Measurements from ENCODE around the gene CRMP1. TPM values are rescaled to one million over a fixed set of nuclear protein-coding genes. Genes with fewer than 3 reads are reported as not detected.

CRMP1 gene
- 0.49 TPM for total RNA-seq

GRCh38 chr4:5893004-5893580 lies at the start of gene CRMP1:
CRMP1 (minus strand) TSS chr4:5893086; CDS start chr4:5892969, 117 bp downstream.
- intact Hi-C loops (cut with DNase I): no loop called here
- ATAC-seq (no peak), DNase-seq (ENCODE audit: low spot score) (no peak)

- DNase-seq (ENCODE audit: low spot score): no peak
- intact Hi-C loops (cut with DNase I): no loop called here
- ATAC-seq: no peak
Measured at GRCh38 chr4:5941601-5942000, 48.7 kb upstream of the CRMP1 start.

GRCh38 chr4:5940470-5941203 lies 47.8 kb upstream of the CRMP1 start:
- DNase-seq (ENCODE audit: low spot score): no peak
- intact Hi-C loops (cut with DNase I): no loop called here
- ATAC-seq: no peak

GRCh38 chr4:5933996-5934831 lies 41.3 kb upstream of the CRMP1 start:
- no peak for ATAC-seq
- no peak for DNase-seq (ENCODE audit: low spot score)
- intact Hi-C loops (cut with DNase I): no loop called here

GRCh38 chr4:5933116-5933515 lies 40.2 kb upstream of the CRMP1 start:
- no peak for DNase-seq (ENCODE audit: low spot score)
- ATAC-seq: no peak
- intact Hi-C loops (cut with DNase I): no loop called here

- DNase-seq (ENCODE audit: low spot score): no peak
- ATAC-seq: no peak
- intact Hi-C loops (cut with DNase I): no loop called here
Measured at GRCh38 chr4:5932035-5932568, 39.2 kb upstream of the CRMP1 start.

- DNase-seq (ENCODE audit: low spot score) (no peak), ATAC-seq (no peak)
- intact Hi-C loops (cut with DNase I): no loop called here
Measured at GRCh38 chr4:5931526-5931925, 38.6 kb upstream of the CRMP1 start.

- intact Hi-C loops (cut with DNase I): no loop called here
- no peak for ATAC-seq
- DNase-seq (ENCODE audit: low spot score): no peak
Measured at GRCh38 chr4:5930876-5931275, 38.0 kb upstream of the CRMP1 start.

GRCh38 chr4:5930456-5930855 lies 37.6 kb upstream of the CRMP1 start:
- ATAC-seq (no peak), DNase-seq (ENCODE audit: low spot score) (no peak)
- intact Hi-C loops (cut with DNase I): no loop called here

- ATAC-seq (no peak), DNase-seq (ENCODE audit: low spot score) (no peak)
- intact Hi-C loops (cut with DNase I): no loop called here
Measured at GRCh38 chr4:5928844-5929420, 36.0 kb upstream of the CRMP1 start.

- intact Hi-C loops (cut with DNase I): no loop called here
- ATAC-seq (no peak), DNase-seq (ENCODE audit: low spot score) (no peak)
Measured at GRCh38 chr4:5928274-5928673, 35.4 kb upstream of the CRMP1 start.

- intact Hi-C loops (cut with DNase I): no loop called here
- DNase-seq (ENCODE audit: low spot score): no peak
- ATAC-seq: no peak
Measured at GRCh38 chr4:5927747-5928146, 34.9 kb upstream of the CRMP1 start.

- no peak for ATAC-seq
- DNase-seq (ENCODE audit: low spot score): no peak
- intact Hi-C loops (cut with DNase I): no loop called here
Measured at GRCh38 chr4:5927116-5927515, 34.2 kb upstream of the CRMP1 start.

- DNase-seq (ENCODE audit: low spot score) (no peak), ATAC-seq (no peak)
- intact Hi-C loops (cut with DNase I): no loop called here
Measured at GRCh38 chr4:5926598-5926997, 33.7 kb upstream of the CRMP1 start.

GRCh38 chr4:5925419-5926200 lies 32.7 kb upstream of the CRMP1 start:
- DNase-seq (ENCODE audit: low spot score) (no peak), ATAC-seq (no peak)
- intact Hi-C loops (cut with DNase I): no loop called here

- no peak for DNase-seq (ENCODE audit: low spot score)
- no peak for ATAC-seq
- intact Hi-C loops (cut with DNase I): no loop called here
Measured at GRCh38 chr4:5924461-5925125, 31.7 kb upstream of the CRMP1 start.

GRCh38 chr4:5923376-5923775 lies 30.5 kb upstream of the CRMP1 start:
- DNase-seq (ENCODE audit: low spot score) (no peak), ATAC-seq (no peak)
- intact Hi-C loops (cut with DNase I): no loop called here

- intact Hi-C loops (cut with DNase I): no loop called here
- ATAC-seq (no peak), DNase-seq (ENCODE audit: low spot score) (no peak)
Measured at GRCh38 chr4:5922556-5922955, 29.7 kb upstream of the CRMP1 start.
